Neuron (in vitro differentiated cells): ENCODE data around the gene SAMD7.

Experiments used
- H2AFZ ChIP-seq: one replicate; pipeline ENCODE4 v1.6.1; 2013; ENCODE audit warnings: low read depth, mild to moderate bottlenecking, inconsistent platforms, low read length, moderate library complexity
- H3K27me3 ChIP-seq: one replicate; pipeline ENCODE4 v1.6.1; 2013; ENCODE audit warnings: low read length; ENCODE audit not compliant: insufficient read depth
- H3K36me3 ChIP-seq: one replicate; pipeline ENCODE4 v1.6.1; 2013; ENCODE audit warnings: low read length; ENCODE audit not compliant: insufficient read depth
- H3K4me1 ChIP-seq: one replicate; pipeline ENCODE4 v1.6.1; 2013; ENCODE audit warnings: low read length; ENCODE audit not compliant: insufficient read depth
- H3K4me3 ChIP-seq: 2 replicates; pipeline ENCODE4 v1.5.1; 2013; ENCODE audit warnings: mild to moderate bottlenecking, low read length, moderate library complexity
- H3K9me3 ChIP-seq: one replicate; pipeline ENCODE4 v1.6.1; 2013; ENCODE audit warnings: low read length

SAMD7 gene

GRCh38 chr3:169930843-169931242 is 19.5 kb downstream of the SAMD7 start:
- H3K27me3 ChIP-seq, result no peaks in the 10 kb centered on the region
- H2AFZ ChIP-seq, result no peak overlapping the region
- no peaks in the 10 kb centered on the region for H3K4me1 ChIP-seq
- no peaks in the 10 kb centered on the region for H3K36me3 ChIP-seq
- H3K4me3 ChIP-seq, result no peak overlapping the region
- no peaks in the 10 kb centered on the region for H3K9me3 ChIP-seq

DNA sequence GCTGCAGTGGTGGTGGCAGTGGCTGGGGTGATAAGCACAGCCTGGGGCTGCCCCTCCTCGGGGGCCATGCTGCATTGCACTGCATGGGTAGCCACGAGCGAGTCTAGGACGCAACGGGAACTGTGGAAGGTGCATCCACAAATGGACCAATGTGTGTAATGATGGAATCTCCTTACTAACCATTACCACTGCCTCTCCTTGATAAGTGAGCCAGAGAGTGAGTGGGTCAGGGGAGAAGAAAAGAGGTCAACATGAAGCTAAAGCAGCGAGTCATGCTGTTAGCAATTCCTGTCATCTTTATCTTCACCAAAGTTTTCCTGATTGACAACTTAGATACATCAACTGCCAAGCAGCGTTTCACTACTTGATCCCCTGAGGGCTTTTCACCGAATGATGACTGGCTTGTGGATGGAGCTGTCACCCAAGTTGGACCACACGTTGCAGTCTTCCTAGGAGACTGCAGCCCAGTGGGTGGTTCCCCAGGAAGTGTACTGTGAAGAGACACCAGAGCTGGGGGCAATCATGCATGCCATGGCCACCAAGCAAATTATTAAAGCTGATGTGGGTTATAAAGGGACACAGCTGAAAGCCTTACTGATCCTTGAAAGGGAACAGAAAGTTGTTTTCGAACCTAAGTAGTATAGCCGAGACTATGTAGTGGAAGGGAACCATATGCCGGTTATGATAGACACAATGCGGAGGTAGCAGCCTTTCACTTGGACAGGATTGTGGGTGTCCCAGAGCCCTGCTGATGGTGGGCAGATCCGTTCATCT is 20.6 kb downstream of the SAMD7 start:
- no peak overlapping the region for H2AFZ ChIP-seq
- H3K4me3 ChIP-seq, result no peak overlapping the region
- no peaks in the 10 kb centered on the region for H3K36me3 ChIP-seq
- no peaks in the 10 kb centered on the region for H3K27me3 ChIP-seq
- no peaks in the 10 kb centered on the region for H3K4me1 ChIP-seq
- H3K9me3 ChIP-seq, result no peaks in the 10 kb centered on the region

GRCh38 chr3:169939320-169939719 is 27.9 kb downstream of the SAMD7 start:
- peaks cover 2% of the 10 kb centered on the region for H3K27me3 ChIP-seq
- H2AFZ ChIP-seq, result no peak overlapping the region
- H3K9me3 ChIP-seq, result no peaks in the 10 kb centered on the region
- no peaks in the 10 kb centered on the region for H3K36me3 ChIP-seq
- H3K4me3 ChIP-seq, result no peak overlapping the region
- H3K4me1 ChIP-seq, result no peaks in the 10 kb centered on the region

DNA sequence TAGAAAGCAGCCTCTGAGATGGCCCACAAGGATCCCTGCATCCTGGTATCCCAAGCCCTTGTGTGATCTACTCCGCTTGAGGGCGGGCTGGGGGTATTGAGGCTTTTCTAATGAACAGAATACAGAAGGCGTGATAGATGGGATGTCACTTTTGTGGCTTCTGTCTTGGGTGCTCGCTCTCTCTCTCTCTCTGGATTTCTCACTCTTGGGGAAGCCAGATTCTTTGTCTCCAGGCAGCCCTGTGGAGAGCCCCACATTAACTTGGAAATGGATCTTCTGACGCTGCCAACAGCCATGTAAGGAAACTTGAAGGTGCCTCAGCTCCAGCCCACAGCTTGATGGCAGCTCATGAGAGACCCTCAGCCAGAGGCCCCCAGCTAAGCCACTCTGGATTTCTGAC is 28.4 kb downstream of the SAMD7 start:
- Histone ChIP-seq H3K36me3 (no peaks in the 10 kb centered on the region), H3K4me3 (no peak overlapping the region), H3K9me3 (no peaks in the 10 kb centered on the region), H3K4me1 (no peaks in the 10 kb centered on the region), H3K27me3 (peaks cover 2% of the 10 kb centered on the region), H2AFZ (no peak overlapping the region)

- Histone ChIP-seq H3K27me3 (peaks cover 2% of the 10 kb centered on the region), H2AFZ (no peak overlapping the region), H3K4me3 (no peak overlapping the region), H3K9me3 (no peaks in the 10 kb centered on the region), H3K36me3 (no peaks in the 10 kb centered on the region), H3K4me1 (no peaks in the 10 kb centered on the region)
Measured at GRCh38 chr3:169940470-169941181, 29.3 kb downstream of the SAMD7 start.

DNA sequence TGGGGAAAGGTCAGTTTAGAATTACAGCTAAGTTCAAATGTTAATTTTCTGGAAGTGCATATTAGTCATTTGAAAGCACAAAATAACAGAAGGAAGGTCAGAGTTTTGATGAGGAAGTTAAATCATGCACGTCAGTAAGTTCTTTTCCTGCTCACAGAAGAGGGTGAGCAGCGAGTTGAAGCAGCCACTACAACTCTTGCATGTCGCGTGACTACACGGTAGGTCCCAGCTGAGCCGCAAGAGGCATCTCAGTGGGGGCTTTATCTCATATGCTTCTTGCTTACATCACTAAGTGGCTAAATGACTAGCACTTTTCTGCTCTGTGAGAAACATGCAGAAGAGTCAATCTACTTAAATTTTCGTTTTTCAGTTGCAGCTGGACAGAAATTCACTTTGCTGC is 33.9 kb downstream of the SAMD7 start:
- no peak overlapping the region for H3K4me3 ChIP-seq
- H3K27me3 ChIP-seq, result peaks cover 10% of the 10 kb centered on the region
- no peak overlapping the region for H2AFZ ChIP-seq
- H3K4me1 ChIP-seq, result no peaks in the 10 kb centered on the region
- H3K9me3 ChIP-seq, result no peaks in the 10 kb centered on the region
- no peaks in the 10 kb centered on the region for H3K36me3 ChIP-seq

GRCh38 chr3:169946336-169946735 is 35.0 kb downstream of the SAMD7 start:
- Histone ChIP-seq H3K9me3 (no peaks in the 10 kb centered on the region), H3K4me1 (no peaks in the 10 kb centered on the region), H3K4me3 (no peak overlapping the region), H3K36me3 (no peaks in the 10 kb centered on the region), H3K27me3 (peaks cover 10% of the 10 kb centered on the region), H2AFZ (no peak overlapping the region)

GRCh38 chr3:169948559-169949448 is 37.4 kb downstream of the SAMD7 start:
- H3K4me3 ChIP-seq, result no peak overlapping the region
- peaks cover 2% of the 10 kb centered on the region for H3K9me3 ChIP-seq
- H3K36me3 ChIP-seq, result no peaks in the 10 kb centered on the region
- peaks cover 8% of the 10 kb centered on the region for H3K27me3 ChIP-seq
- H2AFZ ChIP-seq, result no peak overlapping the region
- H3K4me1 ChIP-seq, result no peaks in the 10 kb centered on the region

GRCh38 chr3:169952045-169952444 is 40.7 kb downstream of the SAMD7 start:
- H3K27me3 ChIP-seq, result peaks cover 6% of the 10 kb centered on the region
- H3K9me3 ChIP-seq, result peaks cover 5% of the 10 kb centered on the region
- no peak overlapping the region for H2AFZ ChIP-seq
- H3K4me3 ChIP-seq, result no peak overlapping the region
- H3K4me1 ChIP-seq, result no peaks in the 10 kb centered on the region
- no peaks in the 10 kb centered on the region for H3K36me3 ChIP-seq

DNA sequence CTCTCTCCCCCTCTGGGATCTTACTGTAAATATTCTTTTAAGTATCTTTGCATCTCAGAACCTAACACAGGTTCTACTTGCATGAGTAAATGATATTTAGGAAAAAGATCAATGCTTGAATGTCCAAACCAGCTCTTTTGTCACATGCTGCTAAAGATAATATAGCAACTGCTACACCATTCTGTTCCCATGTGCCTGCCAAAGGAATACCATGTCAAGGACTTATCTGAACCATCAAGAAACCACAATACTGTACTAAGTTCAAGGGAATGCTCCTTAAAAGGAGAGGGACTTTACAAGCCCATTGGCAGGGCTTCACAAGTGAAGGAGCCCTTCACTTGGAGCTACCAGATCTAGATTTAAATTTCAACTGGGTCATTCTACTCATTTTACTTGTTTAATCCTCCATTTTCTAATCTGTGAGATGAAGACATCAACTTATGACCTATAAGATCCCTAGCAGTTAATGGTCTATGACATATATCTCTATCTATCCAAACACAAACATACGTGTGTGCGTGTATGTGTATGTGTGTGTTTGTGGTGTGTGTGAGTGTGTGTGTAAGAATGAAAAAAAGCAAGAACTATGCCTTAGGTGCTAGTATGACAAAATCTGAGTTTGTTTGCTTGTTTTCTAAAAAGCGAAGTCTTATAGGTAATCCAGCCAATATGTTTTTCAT is 42.2 kb downstream of the SAMD7 start:
- Histone ChIP-seq H3K36me3 (no peaks in the 10 kb centered on the region), H3K9me3 (peaks cover 5% of the 10 kb centered on the region), H2AFZ (no peak overlapping the region), H3K4me1 (no peaks in the 10 kb centered on the region), H3K4me3 (no peak overlapping the region), H3K27me3 (peaks cover 3% of the 10 kb centered on the region)

DNA sequence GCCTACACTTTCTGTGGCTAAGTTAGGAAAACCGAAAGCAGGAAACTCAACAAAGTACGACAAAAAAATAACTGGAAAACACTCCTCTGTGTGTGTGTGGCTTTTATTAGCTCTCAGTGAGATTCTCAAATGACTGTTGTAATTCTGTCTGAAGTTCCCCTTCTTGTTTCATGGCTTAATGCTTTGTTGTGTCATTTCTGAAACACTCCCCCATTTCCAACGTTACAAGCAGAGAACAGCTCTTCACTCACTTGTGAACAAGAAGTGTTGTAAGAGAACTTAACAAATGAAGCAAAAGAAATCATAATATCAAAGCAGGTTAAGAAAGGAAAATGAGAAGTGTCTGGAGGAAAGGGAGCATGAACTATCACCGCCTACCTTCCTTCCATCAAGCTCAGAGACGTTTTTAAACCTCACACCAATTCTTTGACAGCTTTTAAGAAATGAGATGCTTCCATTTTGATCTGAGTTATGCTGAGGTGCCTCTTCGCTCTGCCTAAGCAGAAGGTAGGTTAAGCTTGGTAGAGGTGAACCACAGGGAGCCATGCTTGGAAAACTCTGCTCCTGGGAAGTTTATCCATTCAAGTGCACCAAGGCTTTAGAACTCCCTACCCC is 42.9 kb downstream of the SAMD7 start:
- no peaks in the 10 kb centered on the region for H3K4me1 ChIP-seq
- H3K27me3 ChIP-seq, result peaks cover 2% of the 10 kb centered on the region
- no peak overlapping the region for H2AFZ ChIP-seq
- H3K4me3 ChIP-seq, result no peak overlapping the region
- no peaks in the 10 kb centered on the region for H3K36me3 ChIP-seq
- peaks cover 5% of the 10 kb centered on the region for H3K9me3 ChIP-seq

DNA sequence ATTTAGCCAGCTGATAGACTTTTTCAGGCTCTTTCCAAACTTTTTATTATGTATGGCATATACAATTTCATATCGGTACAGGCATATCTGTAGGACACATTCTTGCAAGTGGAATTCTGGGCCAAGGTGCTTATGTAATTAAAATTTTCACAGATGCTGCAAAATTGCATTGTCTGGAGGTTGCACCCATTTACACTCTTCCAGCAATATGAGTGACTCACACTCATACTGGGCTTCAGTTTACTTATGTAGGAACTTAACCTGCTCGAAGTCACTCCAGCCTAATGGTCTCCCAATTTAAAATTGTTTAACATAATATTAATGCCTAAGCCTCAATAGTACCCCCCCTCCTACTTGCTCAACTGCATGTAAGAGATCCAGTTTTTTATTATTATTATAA is 44.0 kb downstream of the SAMD7 start:
- H3K9me3 ChIP-seq, result peaks cover 5% of the 10 kb centered on the region
- H3K4me3 ChIP-seq, result no peak overlapping the region
- H2AFZ ChIP-seq, result no peak overlapping the region
- no peaks in the 10 kb centered on the region for H3K4me1 ChIP-seq
- no peaks in the 10 kb centered on the region for H3K36me3 ChIP-seq
- peaks cover 2% of the 10 kb centered on the region for H3K27me3 ChIP-seq
